GM21737 (cell line): ENCODE data around the gene RFX3.

Experiments
- ATAC-seq: cut with Tn5 transposase; IDR thresholded peaks from one replicate; pipeline ENCODE4 v1.9.1; 2021; ENCODE audit warnings: mild to moderate bottlenecking, moderate library complexity; ENCODE audit not compliant: unreplicated experiment

The RFX3 gene

GRCh38 chr9:3514786-3515185, 11.0 kb downstream of the RFX3 start:
- no peak for ATAC-seq

GRCh38 chr9:3513265-3513818, 12.5 kb downstream of the RFX3 start:
- no peak for ATAC-seq

GRCh38 chr9:3511551-3511950, 14.2 kb downstream of the RFX3 start:
- ATAC-seq = no peak

GRCh38 chr9:3510796-3511195, 15.0 kb downstream of the RFX3 start:
- no peak for ATAC-seq

- ATAC-seq = no peak
Measured at GRCh38 chr9:3509926-3510325, 15.9 kb downstream of the RFX3 start.

GRCh38 chr9:3508521-3509291, 17.1 kb downstream of the RFX3 start:
- no peak for ATAC-seq

GRCh38 chr9:3508078-3508431, 17.7 kb downstream of the RFX3 start:
- ATAC-seq = no peak

- peak; percentile 56 for ATAC-seq
Measured at GRCh38 chr9:3507395-3508077, 18.3 kb downstream of the RFX3 start.

- no peak for ATAC-seq
Measured at GRCh38 chr9:3506164-3506563, 19.6 kb downstream of the RFX3 start.

- no peak for ATAC-seq
Measured at GRCh38 chr9:3502560-3503398, 23.0 kb downstream of the RFX3 start.

GRCh38 chr9:3500044-3500443, 25.8 kb downstream of the RFX3 start:
- ATAC-seq = no peak

- no peak for ATAC-seq
Measured at GRCh38 chr9:3498691-3499090, 27.1 kb downstream of the RFX3 start.

- ATAC-seq = no peak
Measured at GRCh38 chr9:3497857-3498256, 27.9 kb downstream of the RFX3 start.

- no peak for ATAC-seq
Measured at GRCh38 chr9:3497401-3497800, 28.4 kb downstream of the RFX3 start.

GRCh38 chr9:3495855-3496254, 29.9 kb downstream of the RFX3 start:
- no peak for ATAC-seq

GRCh38 chr9:3492214-3492613, 33.6 kb downstream of the RFX3 start:
- no peak for ATAC-seq

- no peak for ATAC-seq
Measured at GRCh38 chr9:3491450-3491849, 34.4 kb downstream of the RFX3 start.

- no peak for ATAC-seq
Measured at GRCh38 chr9:3490957-3491356, 34.8 kb downstream of the RFX3 start.

- no peak for ATAC-seq
Measured at GRCh38 chr9:3482578-3482977, 43.2 kb downstream of the RFX3 start.

GRCh38 chr9:3480353-3480655, 45.5 kb downstream of the RFX3 start:
- ATAC-seq = no peak

- ATAC-seq = peak; percentile 31
Measured at GRCh38 chr9:3479514-3480352, 46.1 kb downstream of the RFX3 start.
